KG1 (cell line): Measurements from ENCODE around the gene PSIP1.
"Not testable (repeated sequence)": the region's sequence is repeated elsewhere in the genome, so short reads cannot be mapped to it uniquely, and the experiment has no call there.

Experiments
- DNase-seq: peaks from one replicate; lab custom pipeline; 2025; lab: John Stamatoyannopoulos, UW

Gene PSIP1

DNA sequence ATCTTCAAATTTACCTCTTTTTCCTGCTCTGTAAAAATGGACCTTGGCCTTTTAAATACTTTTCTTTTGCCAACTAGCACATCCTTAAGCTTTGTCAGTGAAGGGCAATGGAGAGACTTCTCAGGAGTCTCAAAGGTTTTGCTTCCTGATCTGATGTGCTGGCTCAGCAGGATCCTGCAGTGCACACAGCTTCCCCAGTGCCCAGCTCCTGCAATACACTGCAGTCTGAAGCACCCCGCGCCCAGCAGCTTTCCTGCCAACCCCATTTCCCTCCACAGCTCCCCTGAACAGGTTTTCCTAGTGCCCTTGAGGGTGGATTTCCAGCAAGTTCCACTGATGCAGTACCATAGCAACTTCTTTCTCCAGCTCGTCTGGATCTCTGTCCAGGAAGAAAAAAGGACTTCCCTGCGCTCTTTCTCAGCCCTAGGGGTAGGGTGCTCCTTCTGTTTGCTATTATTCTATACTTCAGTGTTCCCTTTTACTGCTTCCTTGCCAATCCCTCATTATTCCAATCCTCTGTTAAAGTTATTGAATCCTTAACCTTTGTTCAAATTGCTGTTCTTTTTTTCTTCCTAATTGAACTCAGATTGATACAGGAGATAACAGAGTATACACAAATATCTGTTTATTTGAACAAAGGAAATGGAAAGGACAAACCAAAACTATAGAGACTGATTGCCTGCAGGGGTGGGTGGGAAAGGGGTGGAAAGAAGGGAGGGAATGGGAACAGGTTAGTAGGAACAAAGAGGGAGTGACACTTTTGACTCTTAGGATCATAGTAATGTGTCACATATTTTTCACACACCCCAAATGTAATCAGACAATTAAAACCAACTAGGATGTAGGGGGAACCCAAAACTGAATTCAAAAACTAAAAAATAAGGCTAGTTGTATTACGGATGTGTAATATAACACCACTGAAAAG, 79.6 kb downstream of the PSIP1 start:
- no peak for DNase-seq

DNA sequence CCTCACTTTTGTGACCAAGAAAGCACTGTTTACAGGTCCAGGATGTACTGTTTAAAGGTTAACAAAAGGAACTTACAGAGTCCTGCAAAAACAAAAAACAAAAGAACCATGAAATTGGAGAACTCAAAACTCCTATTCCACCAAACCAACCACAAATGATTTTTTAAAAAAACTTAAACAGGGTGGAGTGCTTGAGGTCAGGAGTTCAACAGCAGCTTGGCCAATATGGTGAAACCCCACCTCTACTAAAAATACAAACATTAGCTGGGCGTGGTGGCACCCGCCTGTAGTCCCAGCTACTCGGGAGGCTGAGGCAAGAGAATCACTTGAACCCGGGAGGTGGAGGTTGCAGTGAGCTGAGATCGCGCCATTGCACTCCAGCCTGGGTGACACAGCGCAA, 83.1 kb downstream of the PSIP1 start:
- DNase-seq = not testable (repeated sequence)

DNA sequence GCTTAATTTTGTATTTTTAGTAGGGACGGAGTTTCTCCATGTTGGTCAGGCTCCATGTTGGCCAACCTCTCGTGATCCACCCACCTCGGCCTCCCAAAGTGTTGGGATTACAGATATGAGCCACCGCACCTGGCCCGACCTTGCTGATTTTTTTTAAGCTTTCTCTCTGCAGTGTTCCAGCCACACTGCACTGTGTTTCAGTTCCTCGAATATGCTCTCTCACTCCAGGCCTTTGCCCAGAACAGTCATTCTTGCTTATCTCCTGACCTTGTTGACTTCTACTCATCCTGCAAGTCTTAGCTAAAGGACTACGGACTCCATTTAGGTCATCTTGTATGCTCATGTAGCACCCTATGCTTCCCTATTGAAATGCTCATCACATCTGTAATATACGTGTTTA, 84.8 kb downstream of the PSIP1 start:
- DNase-seq = no peak

DNA sequence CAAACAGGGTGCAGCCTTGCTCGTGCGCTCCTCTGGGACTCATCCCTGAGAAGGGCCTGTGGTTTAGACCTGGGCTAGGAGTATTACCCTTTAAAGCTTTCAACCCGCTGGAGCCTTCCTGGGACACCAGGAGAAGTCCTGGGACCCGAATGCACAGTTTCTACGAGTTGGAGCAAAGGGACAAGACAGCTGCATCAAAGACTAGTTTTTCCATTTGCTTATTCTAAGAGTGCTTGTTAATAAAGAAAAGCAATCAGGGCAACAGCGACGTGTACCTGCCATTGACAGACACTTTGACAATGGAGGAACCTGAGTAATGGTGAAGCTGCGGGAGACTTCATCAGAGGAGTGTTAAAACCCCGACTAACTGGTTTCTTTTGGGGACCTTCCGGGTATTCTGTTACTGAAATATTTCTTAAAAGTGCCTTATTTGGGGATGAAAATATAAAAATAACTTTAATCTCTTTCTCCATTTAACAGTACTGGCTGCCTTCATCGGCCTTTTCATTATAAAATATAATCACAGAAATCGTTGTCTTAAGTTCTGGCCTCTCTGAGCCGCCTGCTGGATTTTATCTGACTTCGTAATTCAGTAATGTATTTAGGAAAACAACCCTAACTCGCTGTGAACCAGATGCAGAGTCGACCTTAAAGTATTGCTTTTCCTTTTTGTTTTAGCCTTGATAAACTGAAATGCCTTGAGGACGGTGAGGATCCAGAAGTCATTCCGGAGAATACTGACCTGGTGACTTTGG, 87.4 kb downstream of the PSIP1 start:
- peak; percentile 27 for DNase-seq

DNA sequence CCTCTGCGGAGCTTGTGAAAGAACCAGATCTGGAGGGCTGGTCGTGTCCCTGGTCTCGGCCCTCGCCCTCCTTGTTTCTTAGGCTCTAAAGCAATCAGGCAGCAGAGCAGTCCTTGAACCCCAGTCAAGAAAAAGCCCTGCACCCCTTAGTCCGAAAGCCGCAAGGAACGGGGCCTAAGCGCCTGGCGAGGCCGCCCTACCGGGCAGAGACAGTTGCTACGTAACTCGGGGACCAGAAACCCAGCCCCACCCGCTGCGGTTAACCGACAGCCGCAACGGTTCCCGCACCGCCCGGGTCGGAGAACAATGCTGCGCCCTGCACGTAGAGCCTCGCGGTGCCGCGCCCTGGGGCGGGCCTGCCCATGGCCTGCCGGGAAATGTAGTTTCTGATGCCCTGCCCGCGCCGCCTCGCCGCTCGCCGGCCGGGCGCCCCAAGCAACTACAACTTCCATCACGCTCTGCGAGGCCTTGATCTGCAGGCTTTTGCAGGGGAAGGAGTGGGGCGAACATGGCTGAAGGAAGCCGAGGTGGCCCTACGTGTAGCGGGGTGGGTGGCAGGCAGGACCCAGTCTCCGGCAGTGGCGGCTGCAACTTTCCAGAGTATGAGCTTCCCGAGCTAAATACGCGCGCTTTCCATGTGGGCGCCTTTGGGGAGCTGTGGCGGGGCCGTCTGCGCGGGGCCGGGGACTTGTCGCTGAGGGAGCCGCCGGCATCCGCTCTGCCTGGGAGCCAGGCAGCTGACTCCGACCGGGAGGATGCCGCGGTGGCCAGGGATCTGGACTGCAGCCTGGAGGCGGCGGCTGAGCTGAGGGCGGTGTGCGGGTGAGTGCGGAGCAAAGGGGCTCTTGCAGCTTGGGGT, 88.2 kb downstream of the PSIP1 start, which contains the start of gene SNAPC3:
SNAPC3 (plus strand) TSS at position 505 of the 859 bp plus-strand sequence; CDS start at position 509, 4 bp downstream.
- DNase-seq = peak; percentile 86

DNA sequence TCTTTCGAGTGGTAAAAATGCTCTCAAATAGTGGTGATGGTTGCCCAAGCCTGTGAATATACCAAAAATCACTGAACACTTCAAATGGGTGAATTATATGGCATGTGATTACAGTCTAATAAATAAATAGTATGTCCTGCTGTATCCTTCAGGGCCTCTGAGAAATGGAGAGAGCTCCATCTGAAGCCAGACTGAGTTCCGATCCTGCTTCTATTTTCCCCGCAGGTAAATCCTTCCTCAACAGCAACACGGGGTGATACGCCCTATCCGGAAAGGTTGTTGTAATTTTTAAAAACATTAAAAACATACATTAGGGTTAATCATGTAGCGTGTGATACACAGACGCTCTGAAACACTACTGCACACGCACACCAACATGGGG, 88.8 kb downstream of the PSIP1 start:
- DNase-seq = no peak

DNA sequence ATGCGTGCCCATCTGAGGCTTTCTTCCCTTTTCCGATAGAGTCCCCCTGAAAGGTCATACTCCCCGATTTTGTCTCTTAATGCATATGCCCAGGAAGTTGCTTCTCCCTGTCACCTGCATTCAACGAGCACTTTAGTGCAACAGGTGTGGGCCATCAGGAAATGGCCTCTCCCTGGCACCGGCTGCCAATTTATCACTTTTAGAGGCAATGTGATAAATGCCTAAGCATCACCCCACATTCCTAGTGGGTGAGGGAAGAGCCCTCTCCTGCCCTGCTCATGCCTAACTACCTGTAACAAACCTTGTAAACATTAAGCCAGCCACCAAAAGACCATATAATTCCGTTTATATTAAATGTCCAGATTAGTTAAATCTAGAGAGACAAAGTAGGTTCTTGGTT, 89.2 kb downstream of the PSIP1 start:
- no peak for DNase-seq

DNA sequence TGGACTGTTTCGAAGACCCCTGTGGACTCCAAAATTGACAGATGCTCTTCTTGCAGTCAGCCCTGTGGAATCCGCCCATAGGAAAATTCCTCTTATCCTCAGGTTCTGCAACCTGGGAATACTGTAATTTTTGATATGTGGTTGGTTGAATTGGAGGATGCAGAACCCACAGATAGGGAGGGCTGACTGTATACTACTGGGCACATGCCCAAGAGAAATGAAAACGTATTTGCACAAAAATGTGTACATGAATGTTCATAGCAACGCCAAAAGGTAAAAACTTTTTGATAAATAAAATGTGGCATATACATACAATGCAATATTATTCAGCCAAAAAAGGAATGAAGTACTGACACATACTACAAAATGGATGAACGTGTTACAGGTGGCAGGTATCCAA, 90.0 kb downstream of the PSIP1 start:
- no peak for DNase-seq

DNA sequence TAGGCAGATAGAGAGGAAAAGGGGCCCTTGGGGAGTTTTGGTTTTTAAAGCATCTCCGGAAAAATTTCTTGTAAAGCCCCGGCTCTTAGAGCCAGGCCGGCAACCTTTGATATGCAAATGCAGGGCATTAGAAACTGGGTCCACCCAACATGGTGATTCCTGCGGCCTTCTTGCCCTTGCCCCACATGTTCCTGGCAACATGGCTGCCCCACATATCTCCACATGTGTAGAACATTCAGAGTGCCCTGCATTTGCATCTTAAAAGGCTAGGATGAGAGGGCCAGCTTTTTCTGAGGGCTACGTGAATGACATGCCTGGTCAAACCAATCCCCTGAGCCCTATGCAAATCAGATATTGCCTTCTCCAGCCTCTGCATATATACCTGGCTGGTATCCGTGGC, 93.1 kb downstream of the PSIP1 start:
- no peak for DNase-seq

DNA sequence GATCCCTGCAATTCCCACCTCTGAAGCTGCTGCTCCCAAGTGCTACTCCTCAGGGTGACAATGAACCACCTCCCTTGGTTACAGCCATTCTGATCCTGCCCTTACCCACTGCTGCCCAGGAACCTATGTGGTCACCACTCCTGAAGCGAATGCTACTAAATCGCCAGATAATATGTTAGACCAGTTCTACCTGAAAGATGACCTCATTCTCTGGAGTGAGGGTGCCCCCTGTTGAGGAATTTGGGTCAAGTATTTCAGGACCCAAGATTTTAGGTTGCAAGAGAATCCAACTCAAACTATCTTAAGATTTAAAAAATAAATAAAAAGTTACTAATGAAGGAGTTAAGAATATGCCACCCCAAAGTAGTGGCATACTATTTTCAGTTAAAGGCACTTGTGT, 93.9 kb downstream of the PSIP1 start:
- DNase-seq = no peak
